ENCODE data around the gene MRFAP1. TPM values are rescaled to one million over a fixed set of nuclear protein-coding genes. Genes with fewer than 3 reads are reported as not detected.

MRFAP1 gene
- total RNA-seq, 1 donor from 2014 or later = 255 TPM

GRCh38 chr4:6594826-6595355 is 45.6 kb upstream of the MRFAP1 start:
- H3K36me3 ChIP-seq (ENCODE audit: control insufficient read depth, insufficient read depth, low read length) = no peaks in the 10 kb centered on the region
- TF ChIP-seq CTCF (IDR thresholded peaks at IDR 0.05; ENCODE audit: insufficient read depth, low read length, poor library complexity, severe bottlenecking) = no peak
- H3K4me3 ChIP-seq (ENCODE audit: low read depth, low read length) = no peak overlapping the region
- DNase-seq (ENCODE audit: low read depth) = no peak
- H3K27me3 ChIP-seq (ENCODE audit: control insufficient read depth, insufficient read depth, low read length) = no peaks in the 10 kb centered on the region

GRCh38 chr4:6595897-6596537 is 44.5 kb upstream of the MRFAP1 start:
- Histone ChIP-seq H3K27me3 (ENCODE audit: control insufficient read depth, insufficient read depth, low read length) (no peaks in the 10 kb centered on the region), H3K36me3 (ENCODE audit: control insufficient read depth, insufficient read depth, low read length) (no peaks in the 10 kb centered on the region), H3K4me3 (ENCODE audit: low read depth, low read length) (no peak overlapping the region)
- TF ChIP-seq CTCF (IDR thresholded peaks at IDR 0.05; ENCODE audit: insufficient read depth, low read length, poor library complexity, severe bottlenecking) = no peak
- DNase-seq (ENCODE audit: low read depth) = no peak

GRCh38 chr4:6596948-6597347 is 43.5 kb upstream of the MRFAP1 start:
- H3K4me3 ChIP-seq (ENCODE audit: low read depth, low read length) = no peak overlapping the region
- no peaks in the 10 kb centered on the region for H3K27me3 ChIP-seq (ENCODE audit: control insufficient read depth, insufficient read depth, low read length)
- TF ChIP-seq CTCF (IDR thresholded peaks at IDR 0.05; ENCODE audit: insufficient read depth, low read length, poor library complexity, severe bottlenecking) = no peak
- H3K36me3 ChIP-seq (ENCODE audit: control insufficient read depth, insufficient read depth, low read length) = no peaks in the 10 kb centered on the region
- no peak for DNase-seq (ENCODE audit: low read depth)

DNA sequence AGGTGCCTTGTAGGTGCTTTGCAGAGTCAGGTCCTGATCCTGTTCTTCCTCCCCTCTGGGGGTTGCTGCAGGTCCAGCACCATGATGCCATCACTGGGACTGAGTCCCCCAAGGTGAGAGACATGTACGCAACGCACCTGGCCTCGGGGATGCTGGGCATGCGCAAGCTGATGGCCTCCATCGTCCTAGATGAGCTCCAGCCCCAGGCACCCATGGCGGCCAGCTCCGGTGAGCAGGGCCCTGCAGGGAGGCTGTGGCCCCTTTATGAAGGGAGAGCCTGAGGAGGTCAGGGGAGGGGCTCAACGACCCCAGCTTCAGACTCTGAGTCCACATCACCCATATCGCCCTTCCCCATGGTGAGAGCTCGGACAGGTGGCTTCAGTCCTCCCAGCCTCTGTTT is 42.4 kb upstream of the MRFAP1 start:
- no peaks in the 10 kb centered on the region for H3K36me3 ChIP-seq (ENCODE audit: control insufficient read depth, insufficient read depth, low read length)
- H3K4me3 ChIP-seq (ENCODE audit: low read depth, low read length) = no peak overlapping the region
- no peak for DNase-seq (ENCODE audit: low read depth)

DNA sequence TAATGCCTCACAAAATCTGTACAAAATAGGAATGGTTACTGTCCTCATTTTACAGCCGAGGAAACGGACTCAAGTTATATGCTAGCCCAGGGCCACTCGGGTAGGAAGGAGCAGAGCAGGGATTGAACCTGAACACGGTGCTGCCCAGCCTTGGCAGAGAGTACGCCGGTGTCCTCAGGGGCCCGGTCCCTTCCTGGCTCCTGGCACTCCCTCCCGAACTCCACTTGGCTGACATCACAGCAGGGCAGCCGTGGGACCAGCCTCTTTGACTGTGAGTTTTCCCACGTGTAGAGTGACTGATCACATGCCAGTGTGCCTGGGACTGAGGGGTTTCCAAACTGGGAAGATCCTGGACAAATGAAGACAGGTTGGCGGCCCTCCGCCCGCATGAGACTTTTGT is 41.8 kb upstream of the MRFAP1 start:
- H3K27me3 ChIP-seq (ENCODE audit: control insufficient read depth, insufficient read depth, low read length) = no peaks in the 10 kb centered on the region
- TF ChIP-seq CTCF (IDR thresholded peaks at IDR 0.05; ENCODE audit: insufficient read depth, low read length, poor library complexity, severe bottlenecking) = no peak
- no peak overlapping the region for H3K4me3 ChIP-seq (ENCODE audit: low read depth, low read length)
- no peak for DNase-seq (ENCODE audit: low read depth)
- no peaks in the 10 kb centered on the region for H3K36me3 ChIP-seq (ENCODE audit: control insufficient read depth, insufficient read depth, low read length)

More for the DNA sequence above, 42.4 kb upstream of the MRFAP1 start:
- H3K27me3 ChIP-seq (ENCODE audit: control insufficient read depth, insufficient read depth, low read length) = no peaks in the 10 kb centered on the region
- TF ChIP-seq CTCF (IDR thresholded peaks at IDR 0.05; ENCODE audit: insufficient read depth, low read length, poor library complexity, severe bottlenecking) = no peak
